ENCODE measurements around the gene INHBB. TPM values are rescaled to one million over a fixed set of nuclear protein-coding genes. Genes with fewer than 3 reads are reported as not detected.
A peak's percentile ranks its signal among the peaks of the same experiment; 100 is the strongest.

The INHBB gene
- total and polyA plus RNA-seq, 11 donors = 0.70 to 38.0 (median 2.8) TPM

DNA sequence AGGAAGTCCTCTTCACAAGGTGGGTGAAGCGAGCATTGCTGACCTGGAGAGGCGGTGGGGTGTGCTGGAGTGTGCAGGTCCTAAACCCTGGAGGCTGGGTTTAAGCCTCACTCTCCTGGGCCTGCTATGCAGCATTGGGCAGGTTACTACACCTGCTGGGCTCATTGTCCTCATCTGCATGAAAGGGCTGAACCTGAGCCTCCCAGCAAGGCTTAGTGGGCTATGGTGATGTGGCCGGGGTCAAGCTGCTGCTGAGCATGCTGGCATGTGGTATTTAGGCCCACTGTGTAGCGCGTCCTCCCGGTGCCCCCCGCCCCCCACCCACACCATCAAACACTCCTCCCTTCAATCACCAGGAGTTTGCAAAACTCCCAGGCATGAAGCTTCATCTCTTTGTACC lies 37.3 kb downstream of the INHBB start:
- no peak overlapping the region for H3K4me3 ChIP-seq
- H3K9me3 ChIP-seq = no peaks in the 10 kb centered on the region
- intact Hi-C loops (cut with DNase I) = no loop called here
- ATAC-seq = no peak
- no peaks in the 10 kb centered on the region for H3K4me1 ChIP-seq
- TF ChIP-seq, protein P1, sequence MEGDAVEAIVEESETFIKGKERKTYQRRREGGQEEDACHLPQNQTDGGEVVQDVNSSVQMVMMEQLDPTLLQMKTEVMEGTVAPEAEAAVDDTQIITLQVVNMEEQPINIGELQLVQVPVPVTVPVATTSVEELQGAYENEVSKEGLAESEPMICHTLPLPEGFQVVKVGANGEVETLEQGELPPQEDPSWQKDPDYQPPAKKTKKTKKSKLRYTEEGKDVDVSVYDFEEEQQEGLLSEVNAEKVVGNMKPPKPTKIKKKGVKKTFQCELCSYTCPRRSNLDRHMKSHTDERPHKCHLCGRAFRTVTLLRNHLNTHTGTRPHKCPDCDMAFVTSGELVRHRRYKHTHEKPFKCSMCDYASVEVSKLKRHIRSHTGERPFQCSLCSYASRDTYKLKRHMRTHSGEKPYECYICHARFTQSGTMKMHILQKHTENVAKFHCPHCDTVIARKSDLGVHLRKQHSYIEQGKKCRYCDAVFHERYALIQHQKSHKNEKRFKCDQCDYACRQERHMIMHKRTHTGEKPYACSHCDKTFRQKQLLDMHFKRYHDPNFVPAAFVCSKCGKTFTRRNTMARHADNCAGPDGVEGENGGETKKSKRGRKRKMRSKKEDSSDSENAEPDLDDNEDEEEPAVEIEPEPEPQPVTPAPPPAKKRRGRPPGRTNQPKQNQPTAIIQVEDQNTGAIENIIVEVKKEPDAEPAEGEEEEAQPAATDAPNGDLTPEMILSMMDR (IDR thresholded peaks at IDR 0.05) = no peak
- TF ChIP-seq POLR2A (IDR thresholded peaks at IDR 0.05) = no peak
- WGBS, 4 donors = 83 to 98% (median 92%) methylated on average over 7 of the region's 7 CpGs
- peak in 3 of 5 donors; percentile 3 to 18 (median 3) for DNase-seq
- H3K27me3 ChIP-seq = peaks cover 0 to 23% (median 0%) of the 10 kb centered on the region in 9 donors
- H3K36me3 ChIP-seq = no peaks in the 10 kb centered on the region
- no peak overlapping the region for H3K27ac ChIP-seq

DNA sequence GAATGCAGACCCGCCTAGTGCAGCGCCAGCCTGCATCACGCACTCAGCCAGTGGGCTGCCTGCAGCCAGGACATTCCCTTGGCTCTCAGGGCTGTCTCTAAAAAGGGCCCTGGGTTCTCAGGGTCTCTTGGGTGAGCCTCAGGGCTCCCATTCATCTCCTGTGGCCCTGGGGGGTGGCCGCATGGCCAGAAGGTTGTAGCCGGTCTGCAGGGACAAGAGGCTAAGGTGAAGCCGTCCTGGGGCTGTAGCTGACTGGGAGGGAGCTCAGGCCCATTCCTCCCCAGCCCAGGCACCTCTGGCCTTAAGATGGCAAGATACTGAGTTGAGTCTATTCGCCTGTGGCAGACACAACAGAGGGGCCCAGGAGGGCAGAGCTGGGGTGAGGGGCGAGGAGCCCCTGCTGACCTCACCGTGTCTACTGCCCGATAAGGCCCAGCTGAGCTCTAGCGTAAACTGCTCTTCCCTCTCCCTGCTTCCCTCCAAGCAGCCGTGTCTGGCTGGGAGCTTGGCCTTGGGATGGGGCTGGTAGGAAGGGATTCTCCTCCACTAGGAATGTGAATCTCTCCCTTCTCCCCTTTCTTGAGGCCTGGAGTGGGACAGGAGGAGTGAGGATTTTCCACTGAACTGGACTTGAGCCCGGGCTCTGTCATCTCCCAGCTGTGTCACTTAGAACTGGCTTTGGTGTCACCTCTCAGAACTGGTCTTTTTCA lies 37.9 kb downstream of the INHBB start:
- H3K4me3 ChIP-seq = no peak overlapping the region
- no peak for TF ChIP-seq POLR2A (IDR thresholded peaks at IDR 0.05)
- TF ChIP-seq, protein P1 (IDR thresholded peaks at IDR 0.05) = no peak
- H3K4me1 ChIP-seq = no peaks in the 10 kb centered on the region
- no peaks in the 10 kb centered on the region for H3K9me3 ChIP-seq
- H3K36me3 ChIP-seq = no peaks in the 10 kb centered on the region
- DNase-seq (peak in 2 of 5 donors; percentile 8 to 50), ATAC-seq (no peak)
- intact Hi-C loops (cut with DNase I) = no loop called here
- H3K27me3 ChIP-seq = peaks cover 0 to 19% (median 2%) of the 10 kb centered on the region in 9 donors
- 79 to 84% (median 83%) methylated on average over 12 to 13 of the region's 13 CpGs for WGBS, 4 donors
- H3K27ac ChIP-seq = no peak overlapping the region

DNA sequence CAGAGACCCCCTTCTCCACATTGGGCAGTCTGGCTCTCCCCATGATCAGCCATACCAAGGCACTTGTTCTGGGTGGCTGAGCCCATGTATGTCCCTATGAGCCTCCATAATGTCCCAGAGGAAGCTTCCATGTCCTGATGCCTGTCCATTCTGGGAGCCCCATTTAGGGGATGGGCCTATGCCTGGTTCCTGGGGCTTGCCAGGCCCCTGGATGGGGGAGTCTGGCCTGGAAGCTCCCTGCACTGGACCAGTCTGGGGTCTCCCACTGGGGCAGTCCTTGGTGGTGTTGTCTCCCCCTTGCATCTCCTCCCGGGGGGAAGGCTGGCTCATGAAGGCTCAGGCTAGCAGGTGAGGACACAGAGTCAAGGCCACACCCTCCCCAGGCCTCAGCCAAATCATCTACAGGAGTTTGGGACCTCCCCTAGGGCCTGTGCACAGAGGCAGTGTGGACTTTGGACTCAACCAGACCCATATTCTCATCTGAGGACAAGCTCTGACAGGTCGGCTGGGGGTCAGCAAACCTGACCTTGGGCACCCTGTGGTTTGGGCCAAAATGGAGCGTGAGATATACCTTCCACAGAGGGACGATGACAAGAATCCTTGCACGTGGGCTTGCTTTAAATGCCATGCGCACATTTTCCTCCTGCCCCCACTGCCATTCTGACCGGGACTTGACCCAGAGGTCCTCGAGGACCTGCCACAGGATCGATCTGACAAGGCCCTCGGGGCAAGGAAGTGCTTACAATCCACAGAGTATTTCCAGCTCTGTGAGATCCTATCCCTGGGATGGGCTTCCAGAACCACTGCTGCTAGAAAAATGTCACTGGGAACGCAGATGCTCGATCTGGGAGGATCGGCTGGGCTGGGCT lies 38.8 kb downstream of the INHBB start:
- Histone ChIP-seq H3K27me3 (peaks cover 0 to 18% (median 3%) of the 10 kb centered on the region in 9 donors), H3K36me3 (no peaks in the 10 kb centered on the region), H3K27ac (no peak overlapping the region), H3K4me1 (no peaks in the 10 kb centered on the region), H3K9me3 (no peaks in the 10 kb centered on the region), H3K4me3 (no peak overlapping the region)
- intact Hi-C loops (cut with DNase I) = no loop called here
- TF ChIP-seq, protein P1 (IDR thresholded peaks at IDR 0.05) = no peak
- no peak for TF ChIP-seq POLR2A (IDR thresholded peaks at IDR 0.05)
- WGBS, 4 donors = 67 to 73% (median 72%) methylated on average over 12 to 13 of the region's 13 CpGs
- ATAC-seq (no peak), DNase-seq (peak in 2 of 5 donors; percentile 11 to 38)

Measured in heart left ventricle (tissue), 16 donors.